Activated gamma-delta T cell treated with Interleukin-2 at 50 U/mL for 16 hours (primary cell): Measurements from ENCODE around the gene GNL3L.
"Not testable (repeated sequence)": the region's sequence is repeated elsewhere in the genome, so short reads cannot be mapped to it uniquely, and the experiment has no call there.

ENCODE experiments used
- DNase-seq: peaks from one replicate; pipeline ENCODE4 v3.0.0-alpha.2; 2020

The GNL3L gene

DNA sequence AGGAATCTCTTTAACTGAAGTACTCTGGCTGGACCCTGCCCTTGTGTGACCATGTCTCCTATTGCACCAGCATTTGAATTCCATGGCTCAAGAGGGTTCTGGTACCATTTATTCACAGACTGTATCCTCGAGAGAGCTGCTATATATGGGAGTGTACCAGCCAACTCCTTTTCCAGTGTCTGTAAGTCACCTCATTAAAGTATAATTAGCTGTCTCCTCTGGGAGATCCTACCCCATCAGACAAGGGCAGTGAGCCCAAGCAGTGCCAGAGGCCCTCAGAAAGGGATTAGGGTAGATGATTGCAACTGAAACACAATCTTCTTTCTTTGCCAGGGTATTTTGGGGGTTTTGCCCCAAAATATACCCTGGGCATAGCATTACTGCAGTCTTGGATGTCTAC, 31.6 kb downstream of the GNL3L start:
- no peak for DNase-seq

DNA sequence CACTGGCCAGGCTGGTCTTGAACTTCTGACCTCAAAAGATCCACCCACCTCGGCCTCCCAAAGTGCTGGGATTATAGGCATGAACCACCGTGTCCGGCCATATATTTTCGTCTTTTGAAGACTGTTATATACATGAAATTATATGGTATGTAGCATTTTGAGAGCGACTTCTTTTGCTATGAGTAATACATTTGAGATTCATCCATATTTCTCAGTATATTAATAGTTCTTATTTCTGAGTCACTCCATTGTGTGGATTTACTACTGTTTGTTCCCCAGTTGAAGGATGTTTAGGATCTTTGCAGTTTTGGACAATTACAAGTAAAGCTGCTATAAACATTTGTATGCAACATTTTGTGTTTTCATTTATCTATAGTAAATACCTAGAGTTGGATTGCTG, 34.9 kb downstream of the GNL3L start:
- DNase-seq = no peak

DNA sequence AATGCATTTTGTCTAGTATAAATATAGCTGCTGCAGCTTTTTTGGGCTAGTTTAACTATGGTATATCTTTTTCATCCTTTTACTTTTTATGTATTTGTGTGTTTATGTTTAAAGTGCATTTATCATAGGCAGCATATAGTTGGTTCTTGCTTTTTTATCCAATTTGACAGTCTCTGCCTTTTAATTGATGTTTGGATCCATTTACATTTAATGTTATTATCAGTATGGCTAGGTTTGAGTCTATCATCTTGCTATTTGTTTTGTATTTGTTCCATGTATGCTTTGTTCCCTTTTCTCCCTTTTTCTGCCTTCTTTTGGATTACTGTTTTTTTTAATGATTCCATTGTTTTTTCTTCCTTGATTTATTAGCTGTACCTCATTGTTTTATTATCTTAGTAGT, 40.3 kb downstream of the GNL3L start:
- no peak for DNase-seq

DNA sequence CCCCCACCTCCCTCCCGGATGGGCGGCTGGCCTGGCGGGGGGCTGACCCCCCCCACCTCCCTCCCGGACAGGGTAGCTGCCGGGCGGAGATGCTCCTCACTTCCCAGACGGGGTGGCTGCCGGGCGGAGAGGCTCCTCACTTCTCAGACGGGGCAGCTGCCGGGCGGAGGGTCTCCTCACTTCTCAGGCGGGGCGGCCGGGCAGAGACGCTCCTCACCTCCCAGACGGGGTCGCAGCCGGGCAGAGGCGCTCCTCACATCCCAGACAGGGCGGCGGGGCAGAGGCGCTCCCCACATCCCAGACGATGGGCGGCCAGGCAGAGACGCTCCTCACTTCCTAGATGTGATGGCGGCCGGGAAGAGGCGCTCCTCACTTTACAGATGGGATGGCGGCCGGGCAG, 42.6 kb downstream of the GNL3L start:
- not testable (repeated sequence) for DNase-seq

DNA sequence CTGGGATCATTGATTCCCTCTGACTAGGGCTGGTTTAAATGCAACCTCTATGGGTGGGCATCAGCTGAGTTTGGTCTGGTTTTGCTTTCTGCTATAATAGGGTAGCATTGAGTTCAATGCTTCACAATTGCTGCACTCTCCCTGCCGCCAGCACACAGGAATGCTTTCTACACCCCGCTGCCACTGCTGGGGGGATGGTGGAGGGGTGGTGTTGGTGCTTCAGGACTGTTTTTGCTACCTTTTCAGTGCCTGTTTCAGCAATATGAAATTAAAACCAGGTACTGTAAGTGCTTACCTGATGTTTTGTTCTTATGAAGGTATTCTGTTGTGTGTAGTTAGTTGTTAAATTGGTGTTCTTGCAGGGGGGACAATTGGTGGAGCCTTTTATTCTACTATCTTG, 67.7 kb downstream of the GNL3L start:
- no peak for DNase-seq

DNA sequence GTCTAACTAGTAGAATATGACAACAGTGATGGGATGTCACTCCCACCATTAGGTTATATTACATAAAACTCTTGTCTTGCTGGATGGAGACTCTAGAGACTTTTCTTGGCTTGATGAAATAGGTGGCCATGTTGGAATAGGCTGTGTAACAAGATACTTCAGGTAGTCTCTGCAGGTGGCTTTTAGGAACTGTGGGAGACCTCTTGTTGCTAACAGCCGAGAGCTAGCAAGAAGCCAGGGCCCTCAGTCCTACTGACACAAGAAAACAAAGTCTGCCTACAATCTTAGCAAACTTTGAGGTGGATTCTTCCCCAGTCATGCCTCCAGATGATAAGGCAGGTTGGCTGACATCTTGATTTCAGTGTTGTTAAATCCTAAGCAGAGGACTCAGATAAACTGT, 72.5 kb downstream of the GNL3L start:
- DNase-seq = no peak
